ENCODE measurements around the gene GNAI3.

Gene GNAI3

DNA sequence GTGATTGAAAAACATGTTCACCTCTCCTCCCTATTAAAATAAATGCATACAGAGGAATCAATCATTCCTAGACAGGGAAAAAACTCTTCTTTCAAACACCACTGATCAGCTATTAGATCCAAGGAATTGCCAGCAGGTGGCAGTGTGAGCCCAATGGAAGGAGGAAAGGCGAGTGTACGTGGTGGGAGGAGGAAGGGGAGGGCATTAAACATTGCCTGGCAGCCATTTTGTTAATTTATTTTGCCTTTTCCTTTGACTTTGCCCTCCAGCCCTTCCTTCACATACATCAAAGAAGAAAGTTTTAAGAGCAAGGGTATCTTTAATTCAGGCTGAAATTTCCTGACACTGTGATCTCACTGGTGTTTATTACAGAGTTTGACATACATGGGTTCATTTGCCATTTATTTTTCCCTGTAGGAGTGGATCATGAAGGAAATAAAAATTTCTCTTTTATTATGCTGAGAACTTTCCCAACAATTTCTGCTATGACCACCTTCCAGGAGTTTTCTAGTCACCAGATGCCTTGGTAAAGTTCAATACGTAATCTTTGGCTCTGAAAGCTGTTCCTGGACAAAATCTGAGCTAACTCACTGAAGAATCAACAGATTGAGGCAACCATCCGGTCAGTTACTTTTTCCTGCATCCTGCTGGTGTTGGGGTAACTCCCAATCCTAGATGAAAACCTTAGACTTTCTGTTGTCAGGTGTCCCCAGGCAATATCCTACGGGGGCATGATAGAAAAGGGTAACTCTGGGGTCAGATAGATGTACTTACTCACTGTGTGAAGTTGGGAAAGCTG is 1.9 kb upstream of the GNAI3 start:
- DNase-seq, result peak; percentile 83

DNA sequence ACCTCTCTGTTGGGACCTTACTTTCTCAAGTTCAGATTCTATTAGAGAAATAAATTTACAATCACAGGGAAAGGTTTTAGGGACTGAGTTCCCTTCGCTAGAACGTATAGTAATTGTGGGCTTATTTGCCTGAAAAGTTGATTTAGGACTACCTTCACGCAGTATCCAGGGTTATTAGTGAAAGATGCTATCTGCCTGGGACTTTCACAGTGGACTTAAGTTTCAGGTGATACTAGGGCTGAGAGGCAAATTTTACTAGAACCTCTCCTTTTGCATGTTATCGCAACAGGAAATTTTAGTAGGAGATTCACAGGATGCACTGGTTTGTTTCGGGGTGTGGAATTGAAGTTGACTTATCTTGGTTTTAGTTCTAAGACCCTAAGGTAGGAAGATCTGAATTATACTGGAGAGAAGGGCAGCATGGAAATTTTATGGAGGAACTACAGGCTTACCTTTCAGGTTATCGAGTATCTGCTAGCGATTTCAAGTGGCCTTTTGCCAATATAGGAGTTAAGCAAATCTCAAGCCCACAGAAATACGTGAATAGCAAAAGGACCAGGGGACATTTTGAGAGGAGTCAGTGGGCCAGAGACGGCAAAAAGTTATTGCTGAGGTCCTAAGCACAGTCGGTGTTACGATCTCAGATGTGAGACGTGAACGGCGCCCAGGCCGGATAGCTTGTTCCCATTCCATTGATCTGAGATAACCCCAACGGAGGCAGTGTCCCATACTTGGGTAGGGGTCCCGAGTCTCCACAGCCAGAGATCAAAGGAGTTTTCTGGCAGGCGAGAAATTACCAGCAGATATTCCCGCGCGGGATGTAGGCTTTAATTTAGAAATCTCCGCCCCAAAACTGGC is 723 bp upstream of the GNAI3 start:
- no peak for DNase-seq

DNA sequence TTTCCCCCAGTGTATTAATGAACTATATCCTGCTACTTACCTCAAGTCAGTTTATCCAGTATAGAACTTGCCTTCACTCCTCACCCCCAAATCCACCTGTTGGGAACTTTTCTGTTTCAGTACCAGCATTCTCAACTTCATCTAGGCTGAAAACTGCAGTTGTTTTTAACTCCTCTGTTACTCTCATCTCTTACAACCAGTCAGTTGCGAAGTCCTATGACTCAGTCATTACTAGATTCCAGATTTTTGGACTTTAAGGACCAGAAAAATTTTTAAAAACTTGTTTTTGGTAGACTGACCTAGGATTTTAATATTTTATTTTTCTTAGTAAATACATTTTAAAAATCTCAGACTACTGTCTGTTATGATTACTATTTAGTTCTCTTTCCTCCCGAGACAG is 8.1 kb downstream of the GNAI3 start:
- no peak for DNase-seq

DNA sequence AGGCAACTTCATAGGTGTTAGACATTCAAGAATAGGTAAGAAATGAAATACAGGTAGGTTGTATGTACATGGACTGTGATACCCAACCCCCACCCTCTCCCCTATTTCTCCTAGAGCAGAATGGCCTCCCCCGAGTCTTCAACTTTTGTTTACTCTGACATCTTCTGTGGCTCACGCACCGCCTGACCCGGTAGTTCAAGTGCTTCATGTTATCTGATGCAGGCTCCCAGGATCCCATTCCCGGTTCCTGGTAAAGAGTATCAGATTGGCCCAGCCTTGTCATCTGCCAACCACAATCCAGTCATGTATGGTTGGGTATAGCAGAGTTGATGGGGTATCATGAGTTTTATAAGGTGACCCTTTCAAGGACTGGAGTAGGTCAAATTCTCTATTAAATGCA is 9.1 kb downstream of the GNAI3 start:
- DNase-seq, result no peak

DNA sequence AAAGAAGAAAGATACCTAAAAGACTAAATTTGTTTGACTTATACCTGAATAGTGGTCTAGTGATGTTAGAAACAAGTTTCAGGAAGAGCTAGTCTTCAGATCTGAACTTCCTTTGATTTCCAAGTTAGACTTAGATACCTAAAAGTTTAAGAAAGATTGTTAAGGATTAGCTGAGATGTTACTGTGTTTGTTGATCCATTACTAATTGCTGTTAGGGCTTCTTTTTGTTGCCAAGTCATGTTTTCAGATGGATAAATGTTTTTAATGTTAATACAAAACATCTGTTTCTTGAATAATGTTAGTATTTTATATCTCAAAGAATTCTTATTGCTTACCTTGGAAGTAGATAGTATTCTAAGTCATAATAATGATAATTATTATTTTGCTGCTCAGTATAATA is 11.6 kb downstream of the GNAI3 start:
- no peak for DNase-seq

DNA sequence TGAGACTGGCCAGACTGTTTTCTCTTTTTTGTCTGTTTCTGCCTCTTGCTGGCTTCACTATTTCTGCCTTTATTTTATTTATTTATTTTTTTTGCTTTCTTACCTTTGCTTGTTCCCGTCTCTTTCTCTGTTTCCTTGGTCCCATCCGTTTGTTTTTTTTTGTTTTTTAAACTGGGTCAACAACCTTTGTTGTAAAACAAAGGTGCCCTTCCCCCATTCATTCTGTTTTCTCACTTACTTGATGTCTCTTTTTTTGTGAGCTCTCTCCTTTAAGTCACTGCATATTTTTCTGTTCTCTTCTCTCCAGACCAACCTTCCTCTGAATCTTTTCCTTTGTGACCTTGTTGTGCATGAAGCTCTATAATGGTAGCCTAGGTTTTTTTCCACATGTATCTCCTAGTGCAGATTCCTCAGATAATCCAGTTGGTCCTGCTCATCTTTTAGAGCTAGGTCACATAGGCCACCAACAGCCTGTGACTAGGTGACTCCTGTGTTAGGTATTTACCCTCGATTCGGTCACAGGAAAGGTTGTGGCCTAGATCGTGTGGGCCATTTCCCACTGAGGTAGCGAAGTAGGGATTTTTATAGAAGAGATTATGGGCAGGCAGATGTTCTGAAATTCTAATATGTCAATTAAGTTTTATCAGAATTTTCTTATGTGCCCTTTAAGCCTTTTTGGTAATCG is 15.9 kb downstream of the GNAI3 start:
- no peak for DNase-seq

DNA sequence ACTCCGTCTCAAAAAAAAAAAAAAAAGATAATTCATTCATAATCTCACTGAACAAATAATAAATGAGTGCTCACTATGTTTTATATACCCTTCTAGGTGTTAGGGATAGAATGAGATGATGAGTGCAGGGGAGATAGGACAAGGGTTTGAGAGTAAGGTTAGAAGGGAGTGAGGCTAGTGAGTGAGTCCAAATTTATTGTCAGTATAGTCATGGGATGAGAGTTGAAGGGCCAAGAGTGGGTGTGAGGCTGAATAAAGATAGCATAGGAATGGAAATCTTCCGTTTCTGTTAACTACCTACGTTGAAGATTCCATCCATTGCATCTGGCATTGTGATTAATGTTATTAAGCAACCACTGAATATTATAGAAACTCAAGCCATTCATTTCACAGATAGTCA is 16.8 kb downstream of the GNAI3 start:
- DNase-seq, result no peak

DNA sequence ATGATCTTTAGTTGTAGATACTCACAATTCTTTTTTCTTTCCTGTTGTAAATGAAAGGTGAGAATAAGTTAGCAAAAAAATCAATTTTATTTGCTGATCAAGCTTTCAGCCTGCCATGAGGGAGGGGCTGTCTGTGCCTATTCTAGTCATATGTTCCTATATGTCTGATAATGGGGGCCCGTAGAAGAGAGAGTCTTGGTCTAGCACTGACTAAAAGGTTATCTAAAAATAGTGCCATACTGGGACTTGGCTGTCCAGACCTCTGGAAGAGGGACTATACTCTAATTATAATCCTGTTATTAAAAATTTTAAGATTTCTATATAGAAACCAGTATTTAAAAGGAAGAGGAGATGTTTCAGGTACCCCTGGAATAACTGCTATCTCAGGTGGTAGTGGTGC is 18.6 kb downstream of the GNAI3 start:
- DNase-seq, result no peak

DNA sequence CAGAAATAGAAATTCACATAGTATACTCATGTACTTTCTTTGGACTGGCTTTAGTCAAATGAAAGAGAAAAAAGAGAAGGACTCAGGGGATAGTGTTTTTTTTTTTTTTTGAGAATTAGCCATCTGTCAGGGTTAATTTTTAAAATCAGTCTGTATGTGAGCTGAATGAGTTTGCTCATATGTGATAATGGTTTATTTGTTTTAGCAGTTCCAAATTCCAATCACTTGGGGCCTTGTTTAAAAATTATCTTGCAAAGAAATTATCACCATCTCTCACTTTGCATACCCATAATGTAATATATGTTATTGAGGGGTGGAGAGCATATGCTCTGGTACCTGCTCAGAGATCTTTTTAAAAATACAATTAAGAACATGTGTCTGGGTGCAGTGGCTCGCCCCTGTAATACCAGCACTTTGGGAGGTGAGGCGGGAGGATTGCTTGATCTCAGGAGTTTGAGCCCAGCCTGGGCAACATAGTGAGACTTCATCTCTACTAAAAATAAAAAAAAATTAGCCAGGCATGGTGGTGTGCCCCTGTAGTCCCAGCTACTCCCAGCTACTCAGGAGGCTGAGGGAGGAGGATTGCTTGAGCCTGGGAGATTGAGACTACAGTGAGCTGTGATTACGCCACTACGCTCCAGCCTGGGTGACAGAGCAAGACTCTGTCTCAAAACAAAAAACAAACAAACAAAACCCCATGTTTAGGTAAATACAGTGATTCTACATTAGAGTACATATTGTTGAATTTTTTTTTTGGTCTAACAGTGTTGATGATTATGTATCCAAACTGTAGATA is 19.7 kb downstream of the GNAI3 start:
- peak; percentile 61 for DNase-seq

DNA sequence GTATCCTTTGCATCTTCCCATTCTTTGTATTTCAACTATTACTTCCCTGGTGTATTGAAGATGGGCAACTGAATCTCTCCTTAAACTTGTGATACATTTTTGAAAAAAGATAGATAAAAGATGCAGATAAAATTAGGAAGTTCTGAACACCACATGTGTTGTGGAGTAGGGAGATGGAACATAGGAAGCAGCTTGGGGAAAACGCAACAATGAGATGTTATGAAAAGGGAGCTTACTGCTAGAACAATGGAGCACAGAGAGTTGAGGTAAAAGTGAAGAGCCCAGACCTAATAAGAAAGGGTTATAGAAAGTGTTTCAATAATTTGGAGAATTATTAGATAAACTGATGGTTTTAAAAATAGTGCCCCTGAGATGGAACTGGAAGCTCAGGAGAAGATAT is 20.9 kb downstream of the GNAI3 start:
- DNase-seq, result no peak

DNA sequence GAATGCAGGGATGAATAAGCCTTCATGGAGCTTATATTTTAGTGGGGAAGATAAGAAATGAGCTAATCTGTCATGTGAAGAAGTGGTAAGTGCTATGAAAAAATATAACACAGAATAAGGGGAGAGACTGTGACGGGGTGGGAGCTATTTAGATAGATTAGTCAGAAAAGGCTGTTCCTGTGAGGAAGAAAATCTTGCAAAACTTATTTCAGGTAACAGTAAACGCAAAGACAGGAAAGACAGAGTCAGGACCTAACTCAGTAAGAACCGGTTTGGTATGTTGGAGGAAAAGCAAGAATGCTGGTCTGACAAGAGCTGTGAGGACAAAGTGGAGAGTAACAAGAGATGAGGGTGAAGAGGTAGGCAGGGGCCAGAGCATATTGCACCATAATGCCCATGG is 22.0 kb downstream of the GNAI3 start:
- no peak for DNase-seq

DNA sequence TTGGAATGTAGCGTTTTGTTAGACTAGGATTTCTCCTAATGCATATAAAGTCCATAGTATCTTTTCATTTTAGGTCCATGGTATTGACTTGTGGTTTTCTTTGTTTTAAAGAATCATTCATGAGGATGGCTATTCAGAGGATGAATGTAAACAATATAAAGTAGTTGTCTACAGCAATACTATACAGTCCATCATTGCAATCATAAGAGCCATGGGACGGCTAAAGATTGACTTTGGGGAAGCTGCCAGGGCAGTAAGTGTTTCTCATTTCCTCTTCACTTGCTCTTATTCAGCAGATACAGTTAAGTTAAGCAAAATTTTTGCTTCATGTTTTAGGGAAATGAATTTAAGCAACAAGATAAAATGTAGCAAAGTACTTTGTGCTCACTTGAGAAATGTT is 25.4 kb downstream of the GNAI3 start:
- no peak for DNase-seq

DNA sequence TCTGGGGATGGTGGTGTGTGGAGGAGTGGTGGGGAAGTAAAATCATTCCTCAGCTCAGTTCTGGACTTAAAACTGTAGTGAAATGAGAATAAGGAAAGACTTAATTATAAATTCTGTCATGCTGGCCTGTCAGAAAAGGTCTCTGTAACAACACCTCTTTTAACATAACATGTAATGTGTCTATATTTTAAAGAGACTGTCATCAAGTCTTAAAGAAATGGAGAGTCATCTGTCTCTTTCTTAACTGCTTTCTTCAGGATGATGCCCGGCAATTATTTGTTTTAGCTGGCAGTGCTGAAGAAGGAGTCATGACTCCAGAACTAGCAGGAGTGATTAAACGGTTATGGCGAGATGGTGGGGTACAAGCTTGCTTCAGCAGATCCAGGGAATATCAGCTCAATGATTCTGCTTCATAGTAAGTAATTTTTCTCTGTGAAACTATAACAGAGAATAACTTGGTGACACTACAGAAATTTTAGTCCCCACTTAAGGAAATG is 30.6 kb downstream of the GNAI3 start:
- DNase-seq, result no peak

DNA sequence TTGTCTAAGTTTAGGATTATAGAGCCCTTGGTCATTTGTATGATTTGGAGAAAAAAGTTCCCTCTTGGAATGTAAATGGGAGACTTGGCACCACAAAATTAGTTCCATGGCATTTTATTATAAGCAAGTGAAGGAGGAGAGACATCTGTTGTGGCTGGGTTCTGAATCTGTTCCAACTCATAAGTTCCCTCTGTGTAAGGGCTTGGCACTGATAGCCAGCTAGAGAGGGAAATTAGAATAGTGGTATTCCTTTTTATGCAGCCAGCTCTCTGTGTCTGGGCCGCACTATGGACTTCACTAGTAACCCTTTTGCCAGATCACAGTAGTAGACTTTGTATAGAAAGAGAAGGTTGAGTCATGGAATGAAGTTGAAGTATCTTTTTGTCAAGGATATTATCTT is 31.1 kb downstream of the GNAI3 start:
- peak; percentile 85 for DNase-seq

DNA sequence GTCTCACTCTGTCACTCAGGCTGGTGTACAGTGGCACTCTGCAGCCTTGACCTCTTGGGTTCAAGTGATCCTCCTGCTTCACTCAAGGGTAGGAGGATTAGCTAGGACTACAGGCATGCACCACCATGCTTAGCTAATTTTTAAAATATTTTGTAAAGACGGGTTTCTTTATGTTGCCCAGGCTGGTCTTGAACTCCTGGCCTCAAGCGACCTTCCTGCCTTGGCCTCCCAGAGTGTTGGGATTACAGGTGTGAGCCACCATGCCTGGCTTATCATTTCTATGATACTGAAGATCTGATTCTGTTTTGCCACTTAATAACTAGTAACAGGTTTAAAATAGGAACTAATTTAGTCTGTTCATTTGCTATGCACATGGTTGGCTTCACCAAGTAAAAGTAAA is 33.6 kb downstream of the GNAI3 start:
- DNase-seq, result no peak

DNA sequence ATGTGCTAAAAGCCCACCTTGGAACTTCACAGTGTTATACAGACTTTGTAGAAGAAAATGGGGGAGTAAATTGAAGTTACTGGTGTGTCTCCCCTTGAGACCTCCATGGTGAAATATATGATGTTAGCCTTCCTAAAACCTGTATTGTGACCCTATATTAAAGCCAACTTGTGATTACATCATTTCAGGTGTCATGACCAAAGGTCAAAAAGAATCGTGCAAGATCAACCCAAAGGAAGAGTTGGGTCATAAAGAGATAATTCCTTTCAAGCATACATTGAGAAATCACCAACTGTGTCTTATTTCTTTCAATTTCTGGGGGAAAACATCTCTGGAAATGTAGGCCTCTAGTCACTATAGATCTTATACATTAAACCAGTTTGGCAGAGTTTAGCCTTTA is 36.4 kb downstream of the GNAI3 start:
- no peak for DNase-seq

DNA sequence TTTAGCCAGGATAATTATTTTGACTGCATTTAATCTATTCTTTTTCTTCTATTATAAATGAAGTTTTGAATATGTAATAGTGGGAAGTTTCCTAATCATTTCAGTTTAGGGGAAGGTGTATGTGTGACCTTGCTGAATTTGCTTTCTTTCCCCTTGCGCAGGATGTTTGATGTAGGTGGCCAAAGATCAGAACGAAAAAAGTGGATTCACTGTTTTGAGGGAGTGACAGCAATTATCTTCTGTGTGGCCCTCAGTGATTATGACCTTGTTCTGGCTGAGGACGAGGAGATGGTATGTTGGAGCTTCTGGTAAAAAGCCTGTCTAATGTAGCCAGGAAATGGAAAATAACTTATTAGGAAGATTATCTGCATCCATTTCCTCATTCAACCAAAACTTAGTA is 37.6 kb downstream of the GNAI3 start:
- no peak for DNase-seq

DNA sequence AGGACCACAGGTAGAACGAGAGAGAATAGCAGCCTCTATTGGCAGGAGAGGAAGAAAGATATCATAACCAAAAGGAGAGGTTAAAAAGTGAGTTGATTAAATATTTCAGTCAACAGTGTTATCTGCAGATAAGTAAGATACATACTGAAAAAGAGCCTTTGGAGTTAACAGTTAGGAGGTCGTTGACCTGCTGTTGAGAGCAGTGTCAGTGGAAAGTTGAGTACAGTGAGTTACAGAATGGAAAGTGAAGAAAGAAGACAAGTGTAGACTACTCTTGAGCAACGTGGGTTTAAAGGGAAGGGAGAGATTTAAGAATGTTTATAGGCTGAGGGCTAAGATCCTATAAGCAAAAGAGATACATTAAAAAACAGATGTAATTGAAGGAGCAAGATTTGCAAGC is 40.8 kb downstream of the GNAI3 start:
- no peak for DNase-seq

DNA sequence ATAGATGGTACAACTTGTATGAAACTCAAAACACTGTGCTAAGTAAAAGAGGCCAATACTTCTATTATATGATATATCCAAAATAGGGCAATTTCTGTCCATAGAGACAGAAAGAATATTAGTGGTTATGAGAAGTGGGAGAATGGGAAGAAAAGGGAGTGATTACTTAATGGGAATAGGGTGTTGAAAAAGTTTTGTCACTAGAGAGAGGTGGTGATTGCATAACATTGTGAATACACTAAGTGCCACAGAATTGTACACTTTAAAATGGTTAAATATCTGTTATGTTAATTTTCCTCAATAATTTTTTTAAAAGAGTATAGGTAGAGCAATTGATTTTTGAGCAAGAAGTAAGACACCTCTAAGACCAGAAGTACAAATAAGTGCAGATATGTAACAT is 41.3 kb downstream of the GNAI3 start:
- no peak for DNase-seq

DNA sequence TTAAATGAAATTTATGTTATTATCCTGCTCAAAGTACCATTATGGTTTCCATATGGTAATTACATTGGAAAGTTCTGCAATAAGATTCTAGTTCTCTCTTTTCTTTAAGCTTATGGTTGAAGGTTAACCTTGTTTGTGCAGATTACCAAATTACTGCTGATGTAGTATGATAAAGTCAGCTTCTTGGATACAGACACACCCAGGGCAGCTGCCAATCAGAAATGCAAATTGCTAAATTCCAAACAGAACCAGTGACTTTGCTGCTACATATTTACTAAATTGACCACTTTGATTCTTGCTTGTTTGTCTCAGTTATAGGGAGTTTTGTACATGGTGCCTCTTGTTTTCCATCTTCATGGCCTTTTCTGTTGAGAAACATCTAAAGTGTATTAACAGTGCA is 44.5 kb downstream of the GNAI3 start:
- no peak for DNase-seq

DNA sequence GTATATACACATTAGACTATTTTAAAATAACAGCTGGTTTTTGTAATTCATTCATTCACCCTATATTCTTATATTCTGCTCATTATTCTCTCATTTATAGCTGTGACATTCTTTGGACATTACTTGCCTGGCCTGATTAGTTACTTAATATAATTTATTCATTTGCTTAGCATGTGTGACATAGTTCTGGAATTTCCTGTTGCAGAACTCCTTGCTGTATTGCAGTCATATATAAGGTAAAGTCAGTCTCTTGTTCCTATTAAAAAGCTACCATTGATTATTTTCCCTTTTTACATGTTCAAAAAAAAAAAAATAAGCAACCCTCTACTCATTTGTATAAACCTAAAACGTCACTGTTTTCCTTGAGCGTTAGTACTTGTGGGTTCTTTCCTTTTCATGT is 47.1 kb downstream of the GNAI3 start:
- no peak for DNase-seq

DNA sequence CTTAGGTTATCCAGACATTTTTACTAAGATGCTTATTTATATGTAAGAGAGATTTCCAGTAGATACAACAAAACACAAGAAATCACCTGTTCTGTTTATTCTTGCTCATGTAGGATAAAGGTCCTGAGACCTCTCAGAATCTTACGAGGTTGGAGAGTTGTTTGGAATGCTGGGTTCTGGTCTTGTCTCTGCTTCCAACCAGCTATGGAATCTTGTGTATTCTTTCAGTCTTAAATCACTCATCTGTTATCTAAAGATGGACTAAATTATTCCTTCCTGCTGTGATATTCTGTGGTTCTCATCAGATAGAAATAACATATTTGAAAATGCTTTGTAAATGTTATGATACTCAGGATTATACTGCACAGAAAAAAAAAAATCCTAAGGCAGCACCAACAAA is 49.7 kb downstream of the GNAI3 start:
- DNase-seq, result no peak

DNA sequence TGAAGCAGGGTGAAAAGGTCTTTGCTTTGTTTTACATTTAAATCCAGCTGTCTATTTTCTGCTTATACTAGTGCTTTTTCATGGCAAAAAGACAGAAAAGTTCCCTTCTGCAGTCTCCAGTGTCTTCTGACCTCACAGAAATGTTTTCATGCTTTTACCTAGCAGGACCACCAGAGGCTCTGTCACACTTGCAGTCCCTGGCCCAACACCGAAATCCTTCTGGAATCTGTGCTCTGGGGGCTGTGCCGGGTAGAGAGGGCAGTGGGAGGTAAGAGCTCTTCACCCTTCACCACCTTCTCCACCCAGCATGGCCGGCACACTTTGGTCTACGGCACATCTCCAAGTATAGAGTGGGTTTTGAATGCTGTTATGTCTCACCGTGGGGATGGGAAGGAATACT is 50.2 kb downstream of the GNAI3 start:
- DNase-seq, result no peak
